ENCODE results near the gene STK10.

The STK10 gene

GRCh38 chr5:171997011-171997410 is 191.0 kb downstream of the STK10 start:
- DNase-seq (ENCODE audit: low spot score) = no peak
- no peak for TF ChIP-seq CTCF (IDR thresholded peaks at IDR 0.05; ENCODE audit: extremely low read depth, missing control alignments)

GRCh38 chr5:171992813-171993212 is 195.2 kb downstream of the STK10 start:
- no peak for TF ChIP-seq CTCF (IDR thresholded peaks at IDR 0.05; ENCODE audit: extremely low read depth, missing control alignments)
- no peak for DNase-seq (ENCODE audit: low spot score)

DNA sequence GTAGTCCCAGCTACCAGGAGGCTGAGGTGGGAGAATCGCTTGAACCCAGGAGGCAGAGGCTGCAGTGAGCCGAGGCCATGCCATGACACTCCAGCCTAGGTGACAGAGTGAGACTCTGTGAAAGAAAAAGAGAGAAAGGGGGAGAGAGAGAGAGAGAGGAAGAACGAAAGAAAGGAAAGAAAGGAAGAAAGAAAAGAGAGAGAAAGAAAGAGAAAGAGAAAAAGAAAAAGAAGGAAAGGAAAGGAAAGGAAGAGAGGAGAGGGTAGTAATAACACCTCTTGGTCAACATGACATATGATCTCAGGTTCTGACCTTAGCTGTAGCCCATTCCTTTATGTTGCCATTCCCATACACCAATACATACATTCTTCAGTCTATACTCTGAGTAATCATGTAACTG is 195.7 kb downstream of the STK10 start:
- no peak for DNase-seq (ENCODE audit: low spot score)
- no peak for TF ChIP-seq CTCF (IDR thresholded peaks at IDR 0.05; ENCODE audit: extremely low read depth, missing control alignments)
